Common myeloid progenitor, CD34-positive (primary cell): ENCODE measurements around the gene PPP1R37. TPM values are rescaled to one million over a fixed set of nuclear protein-coding genes. Genes with fewer than 3 reads are reported as not detected.

ENCODE experiments used
- CTCF ChIA-PET: fragments of 350-600 bp; sonication (Branson Sonifier 250); formaldehyde crosslinking; loops from one replicate; lab custom pipeline; 2021; ENCODE audit warnings: antibody characterized with exemption; lab: Charles Lee
- POLR2A ChIA-PET: fragments of 350-600 bp; sonication (Branson Sonifier 250); formaldehyde crosslinking; loops from one replicate; lab custom pipeline; 2021; ENCODE audit warnings: antibody characterized with exemption; lab: Charles Lee
- DNase-seq, 3 donors: peaks; one replicate each; pipeline versions ENCODE4 v3.0.0 to v3.0.0-alpha.2; 2013
- H3K27ac ChIP-seq, 2 experiments: 1 replicate in 1 of 2; 2 replicates in 1 of 2; pipeline ENCODE4 v1.7.0; 2013; ENCODE audit warnings: inconsistent platforms in 2 of 2, low read length in 2 of 2, mild to moderate bottlenecking in 2 of 2, low read depth in 1 of 2, moderate library complexity in 1 of 2; ENCODE audit not compliant: severe bottlenecking in 2 of 2, insufficient read depth in 1 of 2, poor library complexity in 1 of 2
- H3K27me3 ChIP-seq, 5 experiments: replicated peaks in 2 of 5; 1 replicate in 3 of 5; 2 replicates in 2 of 5; pipeline versions ENCODE4 v1.6.1 to v1.7.0; 2013; ENCODE audit warnings: low read length in 4 of 5, mild to moderate bottlenecking in 2 of 5, moderate library complexity in 2 of 5, inconsistent platforms in 1 of 5; ENCODE audit not compliant: insufficient read depth in 5 of 5, control insufficient read depth in 4 of 5
- H3K36me3 ChIP-seq, 4 experiments: 1 replicate in 2 of 4; 2 replicates in 2 of 4; pipeline versions ENCODE4 v1.6.1 to v1.7.0; 2013; ENCODE audit warnings: low read length in 3 of 4, control low read depth in 1 of 4, mild to moderate bottlenecking in 1 of 4; ENCODE audit not compliant: control insufficient read depth in 4 of 4, insufficient read depth in 4 of 4
- H3K4me1 ChIP-seq, 4 experiments: 1 replicate in 3 of 4; 2 replicates in 1 of 4; pipeline versions ENCODE4 v1.6.1 to v1.7.1; 2013; ENCODE audit warnings: low read length in 3 of 4, mild to moderate bottlenecking in 3 of 4, control low read depth in 1 of 4, inconsistent platforms in 1 of 4, moderate library complexity in 1 of 4; ENCODE audit not compliant: control insufficient read depth in 4 of 4, insufficient read depth in 4 of 4; ENCODE audit errors: control extremely low read depth in 1 of 4
- H3K4me3 ChIP-seq, 7 experiments: 1 replicate in 4 of 7; 2 replicates in 3 of 7; pipeline versions ENCODE4 v1.5.1 to v1.7.0; 2013; ENCODE audit warnings: mild to moderate bottlenecking in 7 of 7, low read length in 6 of 7, moderate library complexity in 6 of 7, inconsistent platforms in 2 of 7, low read depth in 2 of 7, control low read depth in 1 of 7; ENCODE audit not compliant: insufficient read depth in 4 of 7, control insufficient read depth in 1 of 7; ENCODE audit errors: extremely low read depth in 1 of 7
- H3K9me3 ChIP-seq, 5 experiments: 1 replicate in 4 of 5; 2 replicates in 1 of 5; pipeline versions ENCODE4 v1.6.1 to v1.7.1; 2013; ENCODE audit warnings: low read length in 4 of 5, mild to moderate bottlenecking in 2 of 5, inconsistent platforms in 1 of 5, low read depth in 1 of 5, moderate library complexity in 1 of 5; ENCODE audit not compliant: control insufficient read depth in 4 of 5, insufficient read depth in 2 of 5; ENCODE audit errors: control extremely low read depth in 1 of 5
- WGBS: methylation state at CpG from one replicate; pipeline ENCODE4 v1.1.5; 2013; ENCODE audit not compliant: insufficient coverage; 5-methylcytosine and 5-hydroxymethylcytosine counted together
- polyA plus RNA-seq: library from polyadenylated mRNA; unstranded; fragments of 120-200 nt; gene quantifications from one replicate; pipeline ENCODE4 v1.2.1, GENCODE V29; 2013

The PPP1R37 gene, protein sequence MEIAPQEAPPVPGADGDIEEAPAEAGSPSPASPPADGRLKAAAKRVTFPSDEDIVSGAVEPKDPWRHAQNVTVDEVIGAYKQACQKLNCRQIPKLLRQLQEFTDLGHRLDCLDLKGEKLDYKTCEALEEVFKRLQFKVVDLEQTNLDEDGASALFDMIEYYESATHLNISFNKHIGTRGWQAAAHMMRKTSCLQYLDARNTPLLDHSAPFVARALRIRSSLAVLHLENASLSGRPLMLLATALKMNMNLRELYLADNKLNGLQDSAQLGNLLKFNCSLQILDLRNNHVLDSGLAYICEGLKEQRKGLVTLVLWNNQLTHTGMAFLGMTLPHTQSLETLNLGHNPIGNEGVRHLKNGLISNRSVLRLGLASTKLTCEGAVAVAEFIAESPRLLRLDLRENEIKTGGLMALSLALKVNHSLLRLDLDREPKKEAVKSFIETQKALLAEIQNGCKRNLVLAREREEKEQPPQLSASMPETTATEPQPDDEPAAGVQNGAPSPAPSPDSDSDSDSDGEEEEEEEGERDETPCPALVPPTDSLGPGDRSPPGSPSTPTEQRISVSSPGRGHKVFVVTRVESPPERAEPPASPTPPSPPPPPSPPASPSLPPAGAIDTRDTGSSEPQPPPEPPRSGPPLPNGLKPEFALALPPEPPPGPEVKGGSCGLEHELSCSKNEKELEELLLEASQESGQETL
- 8.6 TPM for polyA plus RNA-seq

DNA sequence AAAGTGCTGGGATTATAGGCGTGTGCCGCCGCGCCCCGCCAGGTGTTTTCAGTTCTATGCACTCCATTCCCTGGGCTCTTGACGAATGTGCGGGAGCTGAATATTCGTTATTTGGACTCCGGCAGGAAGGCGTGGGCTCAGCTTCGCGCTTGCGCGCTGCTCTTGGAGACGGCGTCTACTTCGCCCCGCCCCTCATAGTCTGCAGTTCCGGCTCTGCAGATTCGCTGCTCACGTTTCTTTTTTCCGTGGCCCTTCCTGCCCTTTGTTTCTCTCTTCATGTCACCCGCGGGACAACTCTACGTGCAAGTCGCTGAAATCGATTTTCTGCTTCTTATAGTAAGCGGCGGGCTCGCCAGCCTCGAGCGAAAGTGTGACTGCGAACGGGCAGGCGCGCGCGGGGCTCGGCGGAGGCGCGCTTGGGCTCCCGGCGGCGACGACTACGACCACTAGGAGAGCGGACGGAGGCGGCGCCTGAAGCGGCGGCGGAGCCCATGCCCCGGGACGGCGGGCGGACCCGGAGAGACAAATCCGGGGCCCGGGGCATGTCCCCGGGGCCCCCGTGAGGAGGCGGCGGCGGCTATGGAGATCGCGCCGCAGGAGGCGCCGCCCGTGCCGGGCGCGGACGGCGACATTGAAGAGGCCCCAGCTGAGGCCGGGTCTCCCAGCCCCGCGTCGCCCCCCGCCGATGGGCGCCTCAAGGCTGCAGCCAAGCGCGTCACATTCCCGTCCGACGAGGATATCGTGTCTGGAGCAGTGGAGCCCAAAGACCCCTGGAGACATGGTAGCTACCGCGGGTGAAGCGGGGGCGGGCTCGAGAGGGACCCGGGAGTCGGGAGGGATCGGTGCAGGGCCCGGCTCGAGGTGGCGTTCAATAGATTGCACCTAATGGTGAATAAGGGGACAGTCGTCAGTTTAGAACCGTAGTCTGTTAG lies at the start of gene PPP1R37:
Gene PPP1R37 (plus strand): TSS at position 433 of the 932 bp plus-strand sequence. CDS start 147 bp downstream, at position 580.
- CTCF ChIA-PET: interaction anchor here (1.1 to 5.3 kb wide), 9 partner anchors 10 to 303 kb away, joined by 3 to 25 read pairs (median 7); no protein-coding TSS in a partner anchor
- H3K4me3 ChIP-seq: peak within 1 kb of the TSS; percentile 84 to 97 (median 94)
- H3K36me3 ChIP-seq: peaks cover 0 to 31% (median 11%) of the 10 kb centered on the region in 4 experiments
- peaks cover 6 to 40% (median 30%) of the 10 kb centered on the region in 4 experiments for H3K4me1 ChIP-seq
- peak; percentile 98 to 99 (median 98) for DNase-seq
- H3K27ac ChIP-seq: peak within 1 kb of the TSS; percentile 99
- H3K27me3 ChIP-seq: no peaks in the 10 kb centered on the region
- no peaks in the 10 kb centered on the region for H3K9me3 ChIP-seq
- POLR2A ChIA-PET: interaction anchor here (0.6 to 1.8 kb wide), 3 partner anchors 14 to 74 kb away, joined by 3 to 6 read pairs (median 4); partner anchors contain the start of gene GEMIN7
- WGBS: 0% methylated on average over 102 of the region's 103 CpGs

DNA sequence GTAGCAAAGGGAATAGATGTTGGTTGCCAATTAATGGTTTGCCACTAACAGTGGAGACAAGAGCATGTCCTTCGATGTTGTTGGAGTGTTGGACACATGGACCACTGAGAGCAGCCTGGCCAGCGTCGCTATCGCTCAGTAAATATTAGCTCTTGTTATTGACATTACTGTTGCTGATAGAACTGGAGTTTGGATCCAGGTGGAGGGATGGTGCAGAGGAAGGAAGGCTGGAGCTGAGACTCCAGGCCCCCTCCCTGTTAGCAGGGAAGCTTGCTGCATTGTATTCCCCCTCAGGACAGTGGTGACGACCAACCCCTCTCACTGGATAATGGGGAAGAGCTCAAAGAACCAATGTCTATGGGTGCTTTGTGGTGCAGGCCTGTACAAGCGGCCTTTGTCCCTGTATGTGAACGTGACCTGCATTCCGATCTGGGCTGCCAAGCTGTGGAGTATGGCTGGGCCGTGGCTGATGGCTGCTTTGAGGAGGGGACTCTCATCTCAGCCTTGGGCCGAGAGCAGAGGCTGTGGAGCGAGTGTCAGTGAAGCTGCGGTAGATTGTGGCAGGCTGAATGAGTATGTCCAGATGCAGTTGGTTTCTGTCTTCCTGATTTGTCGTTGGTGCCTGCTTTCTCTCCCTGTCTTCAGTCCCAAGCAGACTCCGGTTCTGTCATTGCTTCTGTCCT lies 47.2 kb upstream of the PPP1R37 start:
- Histone ChIP-seq H3K27ac (peak overlapping the region; percentile 15 to 19), H3K9me3 (no peaks in the 10 kb centered on the region), H3K36me3 (peaks cover 9 to 61% (median 46%) of the 10 kb centered on the region in 4 experiments), H3K27me3 (no peaks in the 10 kb centered on the region), H3K4me3 (no peak overlapping the region), H3K4me1 (peaks cover 2 to 34% (median 19%) of the 10 kb centered on the region in 4 experiments)
- ChIA-PET POLR2A (interaction anchor here (0.6 to 0.8 kb wide), 2 partner anchors 46 to 229 kb away, joined by 3 to 4 read pairs; no protein-coding TSS in a partner anchor), CTCF (interaction anchor here (0.7 to 2.5 kb wide), 5 partner anchors 14 to 80 kb away, joined by 3 to 9 read pairs (median 3); no protein-coding TSS in a partner anchor)
- DNase-seq: no peak
- WGBS: 96% methylated on average over 10 of the region's 14 CpGs

DNA sequence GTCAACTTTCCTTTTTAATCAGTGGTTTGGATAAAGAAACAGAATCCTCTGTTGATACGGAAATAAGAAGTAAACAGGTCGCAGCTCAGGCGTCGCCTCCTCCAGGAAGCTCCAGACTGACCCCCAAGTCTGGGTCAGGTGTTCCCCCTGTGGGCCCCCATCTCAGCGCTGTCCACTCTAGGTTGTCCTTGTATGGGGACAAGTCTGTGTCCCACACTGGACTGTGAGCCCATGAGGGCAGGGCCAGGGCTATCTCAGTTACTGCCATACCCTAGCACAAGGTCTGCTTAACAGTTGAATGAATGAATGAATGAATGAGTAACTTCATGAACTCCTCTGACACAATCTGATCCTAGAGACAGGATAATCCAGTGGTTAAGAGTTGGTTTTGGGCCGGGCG lies 46.6 kb upstream of the PPP1R37 start:
- Histone ChIP-seq H3K27ac (no peak overlapping the region), H3K9me3 (no peaks in the 10 kb centered on the region), H3K4me3 (no peak overlapping the region), H3K27me3 (no peaks in the 10 kb centered on the region), H3K4me1 (peaks cover 2 to 28% (median 19%) of the 10 kb centered on the region in 4 experiments), H3K36me3 (peaks cover 9 to 58% (median 45%) of the 10 kb centered on the region in 4 experiments)
- ChIA-PET CTCF (interaction anchor here (1.0 to 2.5 kb wide), 4 partner anchors 17 to 79 kb away, joined by 3 to 9 read pairs (median 3); no protein-coding TSS in a partner anchor), POLR2A (interaction anchor here (0.6 to 0.8 kb wide), 2 partner anchors 46 to 228 kb away, joined by 3 to 4 read pairs; no protein-coding TSS in a partner anchor)
- 100% methylated on average over 6 of the region's 7 CpGs for WGBS
- DNase-seq: no peak

DNA sequence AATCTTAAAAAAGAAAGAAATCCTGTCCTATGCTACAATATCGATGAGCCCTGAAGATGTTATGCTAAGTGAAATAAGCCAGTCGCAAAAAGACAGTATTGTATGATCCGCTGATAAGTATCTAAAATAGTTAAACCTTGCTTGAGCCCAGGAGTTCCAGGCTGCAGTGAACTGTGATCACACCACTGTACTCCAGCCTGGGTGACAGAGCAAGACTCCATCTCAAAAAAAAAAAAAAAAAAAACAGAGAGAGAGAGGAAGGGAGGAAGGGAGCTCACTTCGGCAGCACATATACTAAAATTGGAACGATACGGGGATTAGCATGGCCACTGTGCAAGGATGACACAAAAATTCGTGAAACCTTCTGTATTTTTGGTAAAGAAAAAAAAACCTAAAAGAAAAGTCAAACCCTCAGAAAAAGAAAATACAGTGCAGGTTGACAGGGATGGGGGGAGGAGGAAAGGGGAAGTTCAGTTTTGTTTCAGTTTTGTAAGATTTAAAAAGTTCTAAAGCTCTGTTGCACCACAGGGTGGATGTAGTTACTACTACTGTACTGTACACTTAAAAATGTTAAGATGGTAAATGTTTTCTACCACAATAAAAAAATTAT lies 45.7 kb upstream of the PPP1R37 start:
- H3K4me1 ChIP-seq: peaks cover 2 to 25% (median 19%) of the 10 kb centered on the region in 4 experiments
- no peaks in the 10 kb centered on the region for H3K9me3 ChIP-seq
- peaks cover 9 to 55% (median 42%) of the 10 kb centered on the region in 4 experiments for H3K36me3 ChIP-seq
- peak overlapping the region in 1 of 2 experiments; percentile 34 for H3K27ac ChIP-seq
- 29% methylated on average over 4 of the region's 7 CpGs for WGBS
- H3K4me3 ChIP-seq: peak overlapping the region in 5 of 7 experiments; percentile 8 to 61 (median 24)
- ChIA-PET CTCF (interaction anchor here (0.7 to 2.5 kb wide), 4 partner anchors 10 to 176 kb away, joined by 3 to 10 read pairs (median 6); no protein-coding TSS in a partner anchor), POLR2A (interaction anchor here (0.7 to 0.9 kb wide), 2 partner anchors 23 to 28 kb away, joined by 3 to 6 read pairs; no protein-coding TSS in a partner anchor)
- no peaks in the 10 kb centered on the region for H3K27me3 ChIP-seq
- peak; percentile 74 to 92 (median 91) for DNase-seq

DNA sequence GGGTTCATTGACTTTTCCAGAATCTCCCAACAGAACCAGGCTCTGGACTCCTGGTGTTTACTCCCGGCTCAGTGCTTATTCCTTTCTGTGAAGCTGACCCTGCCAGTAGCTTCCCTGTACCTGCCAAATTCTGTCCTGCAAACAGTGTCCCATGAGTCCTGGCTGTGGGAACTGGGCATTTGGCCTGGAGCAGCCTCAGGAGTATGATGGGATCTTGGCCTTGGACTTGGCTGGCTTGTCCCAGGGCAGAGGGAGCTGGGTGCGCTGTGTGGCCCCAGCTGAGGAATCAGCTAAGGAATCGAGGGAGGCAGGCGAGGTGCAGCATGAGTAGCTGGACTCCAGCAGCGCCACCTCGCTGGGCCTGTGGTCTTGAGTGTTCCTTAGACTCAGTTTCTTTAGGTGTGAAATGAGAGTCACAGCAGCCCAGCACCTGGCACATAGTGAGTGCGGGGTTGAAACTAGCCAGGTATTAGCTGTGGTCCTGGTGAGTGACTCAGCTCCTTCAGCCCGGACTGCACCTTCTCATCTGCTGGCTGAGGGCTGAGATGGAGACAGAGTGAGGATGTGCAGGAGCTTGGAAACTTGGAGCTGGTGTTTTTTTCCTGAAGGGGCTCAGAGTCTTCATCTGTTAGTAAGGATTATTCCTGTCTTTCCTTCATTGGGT lies 43.8 kb upstream of the PPP1R37 start:
- WGBS: 99% methylated on average over 7 of the region's 8 CpGs

More for the DNA sequence above, 43.8 kb upstream of the PPP1R37 start:
- H3K27ac ChIP-seq: no peak overlapping the region
- H3K36me3 ChIP-seq: peaks cover 7 to 62% (median 41%) of the 10 kb centered on the region in 4 experiments
- ChIA-PET CTCF (interaction anchor here (1.1 to 2.4 kb wide), 3 partner anchors 10 to 77 kb away, joined by 4 to 14 read pairs (median 7); partner anchors contain the start of gene CLASRP), POLR2A (no interaction called here)
- peaks cover 2 to 25% (median 19%) of the 10 kb centered on the region in 4 experiments for H3K4me1 ChIP-seq
- H3K9me3 ChIP-seq: no peaks in the 10 kb centered on the region
- no peaks in the 10 kb centered on the region for H3K27me3 ChIP-seq
- no peak for DNase-seq
- no peak overlapping the region for H3K4me3 ChIP-seq
